C4-2B (cell line): ENCODE data around the gene CCDC107.

Experiments used
- H3K27ac ChIP-seq: fragments of 450-650 bp; 2 replicates; pipeline ENCODE4 v1.5.1; 2017
- ZFX ChIP-seq: fragments of 450-650 bp; IDR thresholded peaks from 2 replicates; pipeline ENCODE4 v1.6.1; 2017
- TF ChIP-seq, protein P1 (sequence below): fragments of 450-650 bp; conservative IDR thresholded peaks from 2 replicates; pipeline ENCODE4 v1.5.1; 2017; ENCODE audit warnings: mild to moderate bottlenecking

Gene CCDC107

DNA sequence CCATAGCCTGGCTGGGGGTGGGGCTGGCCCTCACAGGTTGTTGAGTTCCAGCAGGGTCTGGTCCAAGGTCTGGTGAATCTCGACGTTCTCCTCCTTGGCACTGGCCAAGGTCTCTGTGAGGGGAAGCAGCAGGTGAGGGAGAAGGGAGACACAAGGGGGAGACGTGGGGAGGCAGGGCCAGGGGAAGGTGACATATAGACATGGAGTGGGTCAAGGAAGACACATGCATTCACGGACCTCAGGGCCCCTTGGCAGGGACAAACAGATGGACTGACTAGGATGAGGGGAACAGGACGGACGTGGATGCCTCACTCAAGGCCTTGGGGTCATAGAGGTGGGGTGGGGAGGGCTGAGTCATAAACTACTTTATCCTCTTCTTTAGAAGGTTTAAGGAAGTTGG, 24.0 kb downstream of the CCDC107 start:
- TF ChIP-seq, protein P1, sequence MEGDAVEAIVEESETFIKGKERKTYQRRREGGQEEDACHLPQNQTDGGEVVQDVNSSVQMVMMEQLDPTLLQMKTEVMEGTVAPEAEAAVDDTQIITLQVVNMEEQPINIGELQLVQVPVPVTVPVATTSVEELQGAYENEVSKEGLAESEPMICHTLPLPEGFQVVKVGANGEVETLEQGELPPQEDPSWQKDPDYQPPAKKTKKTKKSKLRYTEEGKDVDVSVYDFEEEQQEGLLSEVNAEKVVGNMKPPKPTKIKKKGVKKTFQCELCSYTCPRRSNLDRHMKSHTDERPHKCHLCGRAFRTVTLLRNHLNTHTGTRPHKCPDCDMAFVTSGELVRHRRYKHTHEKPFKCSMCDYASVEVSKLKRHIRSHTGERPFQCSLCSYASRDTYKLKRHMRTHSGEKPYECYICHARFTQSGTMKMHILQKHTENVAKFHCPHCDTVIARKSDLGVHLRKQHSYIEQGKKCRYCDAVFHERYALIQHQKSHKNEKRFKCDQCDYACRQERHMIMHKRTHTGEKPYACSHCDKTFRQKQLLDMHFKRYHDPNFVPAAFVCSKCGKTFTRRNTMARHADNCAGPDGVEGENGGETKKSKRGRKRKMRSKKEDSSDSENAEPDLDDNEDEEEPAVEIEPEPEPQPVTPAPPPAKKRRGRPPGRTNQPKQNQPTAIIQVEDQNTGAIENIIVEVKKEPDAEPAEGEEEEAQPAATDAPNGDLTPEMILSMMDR: no peak
- TF ChIP-seq ZFX: no peak
- H3K27ac ChIP-seq: no peak overlapping the region

DNA sequence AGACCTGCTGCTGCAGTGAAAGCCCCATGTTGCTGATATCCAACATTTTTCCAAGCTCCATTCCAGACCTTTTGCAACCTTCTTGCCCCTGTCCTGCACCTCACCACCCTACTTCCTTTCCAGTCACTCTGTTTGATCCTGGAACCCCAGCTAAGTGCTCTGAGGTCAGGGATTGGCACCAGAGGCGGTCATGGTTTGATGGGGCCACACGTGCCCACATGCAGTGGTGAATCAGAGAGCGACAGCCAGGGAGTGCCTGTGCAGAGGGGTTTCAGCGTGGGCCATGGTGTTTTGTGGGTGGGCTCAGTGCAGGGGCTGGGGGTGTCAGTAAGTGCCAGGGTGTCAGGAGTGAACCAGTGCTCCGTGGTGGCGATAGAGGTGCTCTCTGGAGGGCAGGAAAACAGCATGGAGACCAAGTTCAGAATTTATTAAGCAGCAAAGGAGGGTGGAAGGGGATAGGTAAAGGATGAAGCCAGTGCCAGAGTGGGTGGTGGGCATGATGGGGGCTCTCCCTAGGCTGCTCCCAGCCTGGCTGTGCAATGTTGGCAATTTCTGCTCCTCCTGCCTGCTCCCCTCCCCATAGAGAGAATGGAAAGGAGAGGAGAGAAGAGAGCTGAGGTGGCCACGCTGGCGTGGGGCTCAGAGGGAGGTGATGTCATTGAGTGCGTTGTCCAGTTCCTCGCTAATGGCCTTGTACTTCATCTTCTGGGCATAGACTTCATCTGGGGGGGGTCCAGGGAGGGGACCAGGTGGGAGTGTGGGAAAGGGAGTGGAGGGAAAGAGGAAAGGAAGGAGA, 24.6 kb downstream of the CCDC107 start:
- TF ChIP-seq, protein P1: no peak
- no peak for TF ChIP-seq ZFX
- no peak overlapping the region for H3K27ac ChIP-seq

- TF ChIP-seq, protein P1: no peak
- no peak for TF ChIP-seq ZFX
- H3K27ac ChIP-seq: no peak overlapping the region
These were observed 25.2 kb downstream of the CCDC107 start for GRCh38 chr9:35683323-35683722.

DNA sequence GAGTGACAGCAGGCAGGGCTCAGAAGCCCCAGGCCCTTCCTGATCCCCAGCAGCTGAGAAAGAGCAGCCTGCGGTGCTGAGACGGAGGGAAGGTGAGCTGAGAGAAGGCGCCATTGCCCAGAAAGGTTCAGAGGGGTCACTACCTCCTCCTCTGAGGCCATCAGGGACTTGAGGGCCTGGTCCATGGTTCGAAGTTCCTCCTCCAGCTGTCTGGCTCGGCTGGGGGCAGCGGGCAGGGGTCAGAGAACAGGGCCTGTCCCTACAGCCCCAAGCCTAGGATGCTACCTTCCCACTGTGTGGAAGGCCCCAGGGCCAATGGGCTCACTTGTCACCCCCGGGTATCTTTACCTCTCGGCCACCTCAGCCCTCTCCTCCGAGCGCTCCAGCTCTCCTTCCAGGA, 26.8 kb downstream of the CCDC107 start:
- TF ChIP-seq ZFX: no peak
- TF ChIP-seq, protein P1: no peak
- no peak overlapping the region for H3K27ac ChIP-seq

GRCh38 chr9:35685506-35685905, 27.4 kb downstream of the CCDC107 start:
- H3K27ac ChIP-seq: no peak overlapping the region
- TF ChIP-seq, protein P1: no peak
- no peak for TF ChIP-seq ZFX

GRCh38 chr9:35686222-35687203, 28.4 kb downstream of the CCDC107 start:
- TF ChIP-seq ZFX: no peak
- TF ChIP-seq, protein P1: no peak
- no peak overlapping the region for H3K27ac ChIP-seq

DNA sequence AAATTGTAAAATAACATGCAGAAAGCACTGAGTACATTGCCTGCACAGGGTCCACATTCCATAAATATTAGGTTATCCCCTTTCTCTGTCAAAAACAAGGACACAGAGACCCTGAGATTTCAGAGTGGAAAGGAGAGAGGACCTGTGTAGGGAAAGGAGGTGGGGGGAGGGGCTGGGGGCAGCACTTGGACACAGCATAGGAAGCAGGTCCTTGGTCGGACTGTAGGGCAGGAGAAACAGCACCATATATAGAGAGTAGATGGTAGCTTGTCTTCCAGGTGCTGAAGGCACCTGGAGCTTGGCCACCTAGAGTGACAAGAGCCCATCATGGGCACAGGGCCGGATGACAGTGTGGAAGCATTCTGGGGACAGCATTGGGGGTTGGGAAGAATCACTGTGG, 29.2 kb downstream of the CCDC107 start:
- H3K27ac ChIP-seq: no peak overlapping the region
- no peak for TF ChIP-seq ZFX
- TF ChIP-seq, protein P1: no peak
